ENCODE measurements around the gene ROR1.

DNA sequence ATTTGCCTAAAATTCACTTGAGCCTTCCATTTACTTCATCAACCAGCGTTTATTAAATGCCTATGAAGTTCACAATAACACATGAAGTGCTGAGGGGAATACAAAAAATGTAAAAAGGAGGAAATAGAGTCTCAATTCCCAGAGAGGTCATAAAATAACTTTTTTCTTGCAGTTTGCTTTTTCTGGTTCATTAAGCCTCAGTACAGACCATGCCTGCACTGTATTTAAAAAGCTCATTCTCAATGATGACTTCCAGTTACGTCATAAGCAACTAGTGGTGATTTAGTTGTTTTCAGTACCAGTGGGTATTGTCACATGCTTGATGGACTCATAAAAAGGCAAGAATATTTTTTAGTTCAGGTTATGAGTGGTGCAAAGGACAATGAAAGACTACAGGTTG is 269.5 kb downstream of the ROR1 start:
- TF ChIP-seq, protein P1, sequence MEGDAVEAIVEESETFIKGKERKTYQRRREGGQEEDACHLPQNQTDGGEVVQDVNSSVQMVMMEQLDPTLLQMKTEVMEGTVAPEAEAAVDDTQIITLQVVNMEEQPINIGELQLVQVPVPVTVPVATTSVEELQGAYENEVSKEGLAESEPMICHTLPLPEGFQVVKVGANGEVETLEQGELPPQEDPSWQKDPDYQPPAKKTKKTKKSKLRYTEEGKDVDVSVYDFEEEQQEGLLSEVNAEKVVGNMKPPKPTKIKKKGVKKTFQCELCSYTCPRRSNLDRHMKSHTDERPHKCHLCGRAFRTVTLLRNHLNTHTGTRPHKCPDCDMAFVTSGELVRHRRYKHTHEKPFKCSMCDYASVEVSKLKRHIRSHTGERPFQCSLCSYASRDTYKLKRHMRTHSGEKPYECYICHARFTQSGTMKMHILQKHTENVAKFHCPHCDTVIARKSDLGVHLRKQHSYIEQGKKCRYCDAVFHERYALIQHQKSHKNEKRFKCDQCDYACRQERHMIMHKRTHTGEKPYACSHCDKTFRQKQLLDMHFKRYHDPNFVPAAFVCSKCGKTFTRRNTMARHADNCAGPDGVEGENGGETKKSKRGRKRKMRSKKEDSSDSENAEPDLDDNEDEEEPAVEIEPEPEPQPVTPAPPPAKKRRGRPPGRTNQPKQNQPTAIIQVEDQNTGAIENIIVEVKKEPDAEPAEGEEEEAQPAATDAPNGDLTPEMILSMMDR (IDR thresholded peaks at IDR 0.05; ENCODE audit: low read depth, low read length): no peak
- TF ChIP-seq, protein P2, sequence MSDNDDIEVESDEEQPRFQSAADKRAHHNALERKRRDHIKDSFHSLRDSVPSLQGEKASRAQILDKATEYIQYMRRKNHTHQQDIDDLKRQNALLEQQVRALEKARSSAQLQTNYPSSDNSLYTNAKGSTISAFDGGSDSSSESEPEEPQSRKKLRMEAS (IDR thresholded peaks at IDR 0.05; ENCODE audit: low read depth, low read length): no peak
- no peak for TF ChIP-seq POLR2A (IDR thresholded peaks at IDR 0.05; ENCODE audit: extremely low read depth, insufficient read length)
- TF ChIP-seq MYC (IDR thresholded peaks at IDR 0.05; ENCODE audit: low read depth, low read length): no peak
